GM04504 (cell line): ENCODE data around the gene PSD4.

Experiments used
- DNase-seq: peaks from one replicate; pipeline ENCODE4 v3.0.0-alpha.2; 2012; ENCODE audit warnings: low read depth

PSD4 gene

GRCh38 chr2:113238871-113239839 lies 65.4 kb downstream of the PSD4 start:
- no peak for DNase-seq

- DNase-seq = peak; percentile 79
Measured at GRCh38 chr2:113240150-113240914, 66.6 kb downstream of the PSD4 start.

- DNase-seq = peak; percentile 95
Measured at GRCh38 chr2:113240915-113241911, 67.4 kb downstream of the PSD4 start.

- DNase-seq = no peak
Measured at GRCh38 chr2:113242327-113242726, 68.6 kb downstream of the PSD4 start.

- DNase-seq = no peak
Measured at GRCh38 chr2:113245276-113245711, 71.5 kb downstream of the PSD4 start.

- DNase-seq = no peak
Measured at GRCh38 chr2:113246606-113247005, 72.8 kb downstream of the PSD4 start.

- peak; percentile 54 for DNase-seq
Measured at GRCh38 chr2:113248997-113249770, 75.4 kb downstream of the PSD4 start.

GRCh38 chr2:113251118-113251517 lies 77.3 kb downstream of the PSD4 start:
- DNase-seq = no peak

GRCh38 chr2:113252047-113252590 lies 78.3 kb downstream of the PSD4 start:
- no peak for DNase-seq

- DNase-seq = no peak
Measured at GRCh38 chr2:113253453-113253852, 79.7 kb downstream of the PSD4 start.

GRCh38 chr2:113255140-113256070 lies 81.6 kb downstream of the PSD4 start:
- no peak for DNase-seq

GRCh38 chr2:113257516-113258264 lies 83.9 kb downstream of the PSD4 start:
- DNase-seq = no peak

- no peak for DNase-seq
Measured at GRCh38 chr2:113258471-113259147, 84.8 kb downstream of the PSD4 start.
